LoVo (cell line): Measurements from ENCODE around the gene DCUN1D1.

ENCODE experiments used
- DNase-seq: peaks from one replicate; pipeline ENCODE4 v3.0.0-alpha.2; 2016; ENCODE audit warnings: low spot score

Gene DCUN1D1

GRCh38 chr3:182892226-182892625, 88.1 kb downstream of the DCUN1D1 start:
- no peak for DNase-seq

DNA sequence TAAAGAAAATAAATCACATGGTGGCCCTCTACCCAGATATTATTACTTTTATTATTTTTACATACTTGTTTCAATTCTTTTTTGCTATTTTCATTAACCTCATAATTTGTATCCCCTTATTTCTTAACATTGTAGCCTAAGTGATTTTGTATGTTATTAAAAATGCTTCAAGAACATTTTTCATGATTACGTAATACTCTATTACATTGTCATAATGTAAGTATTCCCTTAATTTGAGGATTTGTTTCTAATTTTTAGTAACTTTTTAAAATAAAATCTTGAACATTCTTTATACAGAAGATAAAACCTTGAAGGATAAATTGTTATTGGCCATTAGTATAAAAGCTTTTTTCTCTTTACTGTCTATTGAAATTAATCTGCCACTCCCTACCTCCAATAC, 89.0 kb downstream of the DCUN1D1 start:
- DNase-seq = no peak

DNA sequence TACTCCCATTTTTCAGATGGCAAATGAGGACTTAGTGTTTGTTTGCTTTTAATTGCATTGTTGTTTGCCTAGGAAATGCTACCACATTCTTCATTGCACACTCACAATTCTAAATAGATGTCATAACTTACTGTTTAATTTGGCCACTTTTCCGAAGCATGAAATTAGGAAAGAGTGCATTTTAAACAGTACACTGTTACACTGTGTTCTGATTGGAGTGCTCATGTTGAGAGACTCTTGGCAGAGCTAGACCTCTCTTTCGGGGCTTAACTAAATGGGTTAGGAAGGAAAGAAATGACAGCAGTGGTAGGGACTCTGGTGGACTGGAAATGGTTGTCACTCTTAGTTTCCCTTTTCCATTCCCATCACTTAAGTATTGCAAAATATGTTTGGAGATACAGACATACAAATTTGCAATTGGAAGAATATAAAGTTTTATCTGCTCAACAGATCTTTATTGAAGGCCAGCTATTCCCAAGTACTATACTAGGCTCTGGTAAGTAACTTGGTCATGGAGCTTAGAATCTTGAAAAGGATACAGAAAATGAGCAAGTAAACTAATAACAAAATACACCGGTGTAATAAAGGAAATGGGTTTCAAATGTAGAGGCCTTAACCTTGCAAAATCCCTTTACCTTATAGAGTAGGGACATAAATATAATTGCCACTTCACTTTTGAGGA, 90.2 kb downstream of the DCUN1D1 start:
- DNase-seq = no peak
